C4-2B (cell line): Measurements from ENCODE around the gene KRT79.

ENCODE experiments used
- H3K27ac ChIP-seq: fragments of 450-650 bp; 2 replicates; pipeline ENCODE4 v1.5.1; 2017
- ZFX ChIP-seq: fragments of 450-650 bp; IDR thresholded peaks from 2 replicates; pipeline ENCODE4 v1.6.1; 2017
- TF ChIP-seq, protein P1 (sequence below): fragments of 450-650 bp; conservative IDR thresholded peaks from 2 replicates; pipeline ENCODE4 v1.5.1; 2017; ENCODE audit warnings: mild to moderate bottlenecking

KRT79 gene

GRCh38 chr12:52836491-52837412, 2.6 kb upstream of the KRT79 start:
- H3K27ac ChIP-seq = no peak overlapping the region
- no peak for TF ChIP-seq ZFX
- TF ChIP-seq, protein P1, sequence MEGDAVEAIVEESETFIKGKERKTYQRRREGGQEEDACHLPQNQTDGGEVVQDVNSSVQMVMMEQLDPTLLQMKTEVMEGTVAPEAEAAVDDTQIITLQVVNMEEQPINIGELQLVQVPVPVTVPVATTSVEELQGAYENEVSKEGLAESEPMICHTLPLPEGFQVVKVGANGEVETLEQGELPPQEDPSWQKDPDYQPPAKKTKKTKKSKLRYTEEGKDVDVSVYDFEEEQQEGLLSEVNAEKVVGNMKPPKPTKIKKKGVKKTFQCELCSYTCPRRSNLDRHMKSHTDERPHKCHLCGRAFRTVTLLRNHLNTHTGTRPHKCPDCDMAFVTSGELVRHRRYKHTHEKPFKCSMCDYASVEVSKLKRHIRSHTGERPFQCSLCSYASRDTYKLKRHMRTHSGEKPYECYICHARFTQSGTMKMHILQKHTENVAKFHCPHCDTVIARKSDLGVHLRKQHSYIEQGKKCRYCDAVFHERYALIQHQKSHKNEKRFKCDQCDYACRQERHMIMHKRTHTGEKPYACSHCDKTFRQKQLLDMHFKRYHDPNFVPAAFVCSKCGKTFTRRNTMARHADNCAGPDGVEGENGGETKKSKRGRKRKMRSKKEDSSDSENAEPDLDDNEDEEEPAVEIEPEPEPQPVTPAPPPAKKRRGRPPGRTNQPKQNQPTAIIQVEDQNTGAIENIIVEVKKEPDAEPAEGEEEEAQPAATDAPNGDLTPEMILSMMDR = no peak

DNA sequence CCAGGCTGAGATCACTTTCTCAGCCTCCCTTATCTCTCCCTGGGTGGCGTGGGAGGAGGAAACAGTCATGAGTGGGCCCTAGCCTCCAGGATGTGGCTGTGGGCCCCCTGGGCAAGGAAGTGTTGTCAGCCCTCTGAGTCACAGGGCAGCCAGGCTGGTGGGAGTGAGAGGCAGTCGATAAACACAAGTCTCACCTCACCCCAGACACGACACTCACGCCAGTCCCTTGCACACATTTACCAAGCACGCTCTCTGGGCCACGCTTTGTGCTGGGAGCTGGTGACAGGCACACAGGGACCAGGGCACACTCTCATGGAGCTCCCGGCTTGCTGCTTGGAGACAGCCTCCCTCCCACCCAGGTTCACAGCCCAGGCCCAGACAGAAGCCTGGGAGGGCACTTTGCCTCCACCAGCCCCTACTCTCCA, 1.9 kb upstream of the KRT79 start:
- TF ChIP-seq, protein P1 = no peak
- no peak for TF ChIP-seq ZFX
- no peak overlapping the region for H3K27ac ChIP-seq

DNA sequence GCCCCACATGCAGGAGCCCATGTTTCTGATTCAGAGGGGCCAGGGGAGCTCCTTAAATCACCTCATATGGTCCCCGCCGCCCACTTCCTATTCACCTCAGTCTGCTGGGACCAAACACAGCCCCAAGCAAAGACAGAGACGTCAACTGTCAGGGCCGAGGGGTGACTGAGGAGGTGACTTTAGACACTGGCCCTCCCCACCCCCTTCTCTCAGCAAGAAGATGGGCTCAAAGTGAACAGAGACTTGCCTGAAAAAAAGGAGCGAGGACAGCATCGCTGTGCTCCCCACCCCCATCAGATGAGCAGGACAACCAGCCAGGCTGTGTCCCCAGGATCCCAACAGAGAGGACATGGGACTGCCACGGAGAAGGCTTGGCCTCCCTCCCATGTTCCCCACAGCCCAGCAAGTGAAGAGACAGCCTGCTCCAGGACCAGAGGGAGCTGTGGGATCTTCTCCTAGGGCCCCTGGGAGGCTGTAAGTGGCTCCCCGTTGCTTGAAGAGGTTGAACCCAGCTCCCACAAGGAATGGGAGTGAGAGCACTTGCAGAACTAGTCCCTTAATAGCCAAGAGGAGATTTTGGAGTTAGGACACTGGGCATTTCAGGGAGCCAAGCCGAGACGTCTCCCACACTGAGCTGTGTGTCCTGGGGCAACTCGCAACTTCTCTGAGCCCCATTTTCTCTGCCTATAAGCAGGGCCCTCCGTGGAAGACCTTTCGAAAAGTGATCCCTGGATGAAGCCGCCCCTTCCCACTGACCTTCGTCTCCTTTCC, 1.3 kb upstream of the KRT79 start:
- H3K27ac ChIP-seq = no peak overlapping the region
- TF ChIP-seq, protein P1 = no peak
- TF ChIP-seq ZFX = no peak

- TF ChIP-seq ZFX = no peak
- TF ChIP-seq, protein P1 = no peak
- no peak overlapping the region for H3K27ac ChIP-seq
These were observed 553 bp upstream of the KRT79 start for GRCh38 chr12:52834727-52835001.

GRCh38 chr12:52832985-52833905, 866 bp downstream of the KRT79 start:
- no peak overlapping the region for H3K27ac ChIP-seq
- TF ChIP-seq, protein P1 = no peak
- TF ChIP-seq ZFX = no peak

DNA sequence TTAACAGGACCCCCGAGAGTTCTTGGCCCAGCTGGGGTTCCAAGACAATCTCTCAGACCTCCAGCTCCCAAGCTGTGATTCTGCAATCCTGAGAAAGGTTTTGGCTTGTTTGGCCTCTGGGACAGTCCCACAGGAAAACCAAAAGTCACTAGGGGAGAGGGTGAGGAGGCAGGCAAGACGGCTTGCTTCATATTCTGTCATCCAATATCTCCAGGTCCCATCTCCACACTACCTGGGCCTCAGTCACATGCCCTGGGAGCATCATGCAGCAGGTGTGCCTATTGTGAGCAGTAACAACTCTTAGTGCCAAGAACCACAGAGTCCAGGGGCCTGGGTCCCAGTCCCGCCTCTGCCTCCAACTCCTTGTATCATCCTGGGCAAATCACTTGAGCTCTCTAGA, 1.7 kb downstream of the KRT79 start:
- TF ChIP-seq, protein P1 = no peak
- TF ChIP-seq ZFX = no peak
- H3K27ac ChIP-seq = no peak overlapping the region

DNA sequence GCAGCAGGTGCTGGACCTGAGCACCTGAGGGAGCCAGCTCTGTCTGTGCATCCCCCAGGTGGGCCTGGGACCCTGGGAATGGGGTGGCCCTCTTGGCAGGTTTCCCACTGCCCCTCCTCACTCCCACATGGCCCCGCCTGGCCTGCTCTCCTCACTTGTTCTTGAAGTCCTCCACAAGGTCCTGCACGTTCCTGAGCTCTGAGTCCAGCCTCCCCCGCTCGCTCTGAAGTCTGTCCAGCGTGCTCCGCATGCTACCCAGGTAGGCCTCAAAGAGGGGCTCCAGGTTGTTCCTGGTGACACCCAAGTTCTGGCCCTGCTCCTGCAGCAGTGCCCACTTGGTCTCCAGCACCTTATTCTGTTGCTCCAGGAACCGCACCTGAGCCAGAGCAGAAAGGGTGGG, 2.9 kb downstream of the KRT79 start:
- TF ChIP-seq, protein P1 = no peak
- no peak for TF ChIP-seq ZFX
- H3K27ac ChIP-seq = no peak overlapping the region
